Endothelial cell of umbilical vein (primary cell): ENCODE measurements around the gene MOCS1. TPM values are rescaled to one million over a fixed set of nuclear protein-coding genes. Genes with fewer than 3 reads are reported as not detected.

Experiments used
- BruUV-seq: library from RNA; stranded (reverse); fragments of 400-500 nt; replicated peaks from 2 replicates; lab custom pipeline; 2021; lab: Mats Ljungman, UMichigan
- CTCF ChIA-PET: fragments of 300-600, 350-600 bp; sonication (Branson Sonifier 250); formaldehyde crosslinking; loops from one replicate; lab custom pipeline; 2021; ENCODE audit warnings: antibody characterized with exemption, inconsistent platforms; lab: Charles Lee
- POLR2A ChIA-PET: fragments of 300-600, 350-600 bp; sonication (Branson Sonifier 250); formaldehyde crosslinking; loops from one replicate; lab custom pipeline; 2021; ENCODE audit warnings: antibody characterized with exemption, inconsistent platforms; lab: Charles Lee
- DNase-seq: peaks from one replicate; pipeline ENCODE4 v3.0.0-alpha.2; 2011; ENCODE audit warnings: low read depth, low spot score
- FAIRE-seq: peaks from 2 replicates; lab custom pipeline; 2011; peaks lifted over from hg19 to GRCh38; lab: Jason Lieb, UNC
- H2AFZ ChIP-seq: 2 replicates; pipeline ENCODE4 v1.6.0; 2012; ENCODE audit warnings: low read depth, low read length, control low read depth, inconsistent platforms
- H3K27ac ChIP-seq: 2 replicates; pipeline ENCODE4 v1.5.1; 2011; ENCODE audit warnings: low read depth, mild to moderate bottlenecking, control low read depth, low read length, moderate library complexity; ENCODE audit not compliant: insufficient read depth
- H3K27me3 ChIP-seq, 2 experiments: 2 replicates each; pipeline versions ENCODE4 v1.6.0 to v1.6.1; 2011; ENCODE audit warnings: low read length in 2 of 2, mixed read lengths in 1 of 2; ENCODE audit not compliant: control insufficient read depth in 2 of 2, insufficient read depth in 2 of 2
- H3K36me3 ChIP-seq, 2 experiments: 2 replicates in 1 of 2; 3 replicates in 1 of 2; pipeline ENCODE4 v1.5.1; 2011; ENCODE audit warnings: low read length in 2 of 2, mild to moderate bottlenecking in 1 of 2, moderate library complexity in 1 of 2; ENCODE audit not compliant: control insufficient read depth in 2 of 2, insufficient read depth in 2 of 2; ENCODE audit errors: extremely low read depth in 1 of 2
- H3K4me1 ChIP-seq: 3 replicates; pipeline ENCODE4 v1.5.1; 2011; ENCODE audit warnings: mild to moderate bottlenecking, low read length; ENCODE audit not compliant: control insufficient read depth, insufficient read depth; ENCODE audit errors: extremely low read depth
- H3K4me2 ChIP-seq: 2 replicates; pipeline ENCODE4 v1.6.1; 2011; ENCODE audit warnings: low read length, control low read depth, mixed read lengths; ENCODE audit not compliant: insufficient read depth
- H3K4me3 ChIP-seq, 3 experiments: fragments of 200-600 bp in 1 of 3; sonication (generic), shearing (Covaris generic) in 1 of 3; replicated peaks in 1 of 3; 2 replicates each; pipeline ENCODE4 v1.5.1; 2011 to 2016; ENCODE audit warnings: control low read depth in 3 of 3, low read length in 3 of 3, mild to moderate bottlenecking in 2 of 3, inconsistent platforms in 1 of 3, low read depth in 1 of 3, moderate library complexity in 1 of 3; ENCODE audit not compliant: insufficient read depth in 1 of 3
- H3K79me2 ChIP-seq: 2 replicates; pipeline ENCODE4 v1.6.0; 2012; ENCODE audit warnings: low read length, inconsistent platforms; ENCODE audit not compliant: control insufficient read depth, insufficient read depth
- H3K9ac ChIP-seq: replicated peaks from 2 replicates; pipeline ENCODE3; 2011; ENCODE audit warnings: low read length, control low read depth; ENCODE audit not compliant: insufficient read depth; ENCODE audit errors: extremely low read depth
- H3K9me1 ChIP-seq: replicated peaks from 3 replicates; pipeline ENCODE4 v1.6.0; 2011; ENCODE audit warnings: mild to moderate bottlenecking, low read length; ENCODE audit not compliant: control insufficient read depth, insufficient read depth; ENCODE audit errors: extremely low read depth
- H3K9me3 ChIP-seq: replicated peaks from 2 replicates; pipeline ENCODE4 v1.5.1; 2012; ENCODE audit warnings: low read length, inconsistent platforms; ENCODE audit not compliant: control insufficient read depth, insufficient read depth
- H4K20me1 ChIP-seq: replicated peaks from 2 replicates; pipeline ENCODE3; 2011; ENCODE audit warnings: mild to moderate bottlenecking, low read length; ENCODE audit not compliant: control insufficient read depth, insufficient read depth; ENCODE audit errors: extremely low read depth
- CTCF ChIP-seq, 2 donors: IDR thresholded peaks; 1 replicate in 1 of 2; 2 replicates in 1 of 2; pipeline ENCODE4 v1.5.1; 2011; ENCODE audit warnings: low read length in 2 of 2, mild to moderate bottlenecking in 2 of 2, moderate library complexity in 2 of 2, control low read depth in 1 of 2, inconsistent platforms in 1 of 2, low read depth in 1 of 2; ENCODE audit not compliant: insufficient read depth in 1 of 2; ENCODE audit errors: extremely low read depth in 1 of 2
- EZH2 ChIP-seq: IDR thresholded peaks from 2 replicates; pipeline ENCODE4 v1.6.1; 2012; ENCODE audit warnings: borderline replicate concordance, low read depth, mild to moderate bottlenecking, moderate library complexity, low read length, inconsistent platforms; ENCODE audit not compliant: severe bottlenecking
- FOS ChIP-seq: IDR thresholded peaks from 2 replicates; pipeline ENCODE4 v1.6.1; 2011; ENCODE audit warnings: mild to moderate bottlenecking, low read length, moderate library complexity, borderline replicate concordance; ENCODE audit not compliant: insufficient read depth
- GATA2 ChIP-seq: IDR thresholded peaks from 2 replicates; pipeline ENCODE4 v1.7.0; 2011; ENCODE audit warnings: low read depth, mild to moderate bottlenecking, moderate library complexity, mixed read lengths, low read length; ENCODE audit not compliant: insufficient read length, insufficient read depth
- JUN ChIP-seq: IDR thresholded peaks from 2 replicates; pipeline ENCODE4 v1.6.1; 2011; ENCODE audit warnings: borderline replicate concordance, low read depth; ENCODE audit not compliant: insufficient read length, insufficient read depth
- MYC ChIP-seq: IDR thresholded peaks from one replicate; pipeline ENCODE4 v1.6.1; 2011; ENCODE audit warnings: mild to moderate bottlenecking, low read depth, low read length
- POLR2A ChIP-seq: IDR thresholded peaks from 2 replicates; pipeline ENCODE4 v1.6.1; 2012; ENCODE audit warnings: low read depth, mild to moderate bottlenecking, control low read depth, low read length
- POLR2AphosphoS5 ChIP-seq: IDR thresholded peaks from 2 replicates; pipeline ENCODE4 v1.6.1; 2012; ENCODE audit warnings: low read depth, mild to moderate bottlenecking, control low read depth, low read length, moderate library complexity; ENCODE audit not compliant: insufficient read depth
- dilution Hi-C: fragments of 300-500 bp; cut with MboI; formaldehyde crosslinking; loops from one replicate; pipeline ENCODE4 v1.15.0; 2019; ENCODE audit warnings: low sequenced_read_pairs; ENCODE audit not compliant: extremely low pct_ligation_motif_present
- intact Hi-C: fragments of 100-400 bp; cut with micrococcal nuclease; formaldehyde crosslinking; loops from one replicate; pipeline ENCODE4 v1.10.0; 2022
- polyA plus RNA-seq, 4 experiments: library from polyadenylated mRNA; depleted of rRNA in 3 of 4; stranded (reverse) in 3 of 4; unstranded in 1 of 4; fragments of >200 nt; gene quantifications; 2 replicates each; pipeline versions ENCODE4 v1.2.1 to v1.2.3, GENCODE V29; 2011 to 2012; ENCODE audit warnings: missing spikeins in 1 of 4
- total RNA-seq: library from RNA; stranded (reverse); gene quantifications from 2 replicates; pipeline ENCODE4 v1.2.3, GENCODE V29; 2021
- TF ChIP-seq, protein P1 (sequence below): IDR thresholded peaks from 2 replicates; pipeline ENCODE4 v1.6.1; 2011; ENCODE audit not compliant: insufficient read depth, insufficient read length

The MOCS1 gene
- total and polyA plus RNA-seq, 2 donors (not counting 3 experiments of a cell fraction or from before 2014, with no cell fraction given): 8.3 to 12.8 TPM

GRCh38 chr6:39947611-39948068 is 13.4 kb upstream of the MOCS1 start:
- Histone ChIP-seq H3K4me3 (no peak overlapping the region), H3K4me2 (no peak overlapping the region), H3K27ac (no peak overlapping the region), H3K4me1 (no peaks in the 10 kb centered on the region), H3K79me2 (no peaks in the 10 kb centered on the region), H3K36me3 (no peaks in the 10 kb centered on the region), H2AFZ (no peak overlapping the region), H3K9me1 (no peaks in the 10 kb centered on the region), H3K9me3 (no peaks in the 10 kb centered on the region), H3K27me3 (no peaks in the 10 kb centered on the region), H4K20me1 (no peaks in the 10 kb centered on the region), H3K9ac (no peak overlapping the region)
- BruUV-seq: no TSS peak
- POLR2A ChIA-PET: no interaction called here
- FAIRE-seq (no peak), DNase-seq (no peak)
- intact Hi-C loops (no loop called here), dilution Hi-C loops (no loop called here)
- TF ChIP-seq GATA2 (no peak), FOS (no peak), JUN (no peak), POLR2A (no peak), POLR2AphosphoS5 (no peak), MYC (no peak), CTCF (IDR thresholded peaks at IDR 0.05; ENCODE audit: extremely low read depth in 1 of 2, insufficient read depth in 1 of 2, low read depth in 1 of 2, low read length in 2 of 2) (no peak), EZH2 (no peak)
- TF ChIP-seq, protein P1, sequence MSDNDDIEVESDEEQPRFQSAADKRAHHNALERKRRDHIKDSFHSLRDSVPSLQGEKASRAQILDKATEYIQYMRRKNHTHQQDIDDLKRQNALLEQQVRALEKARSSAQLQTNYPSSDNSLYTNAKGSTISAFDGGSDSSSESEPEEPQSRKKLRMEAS: no peak
- CTCF ChIA-PET: no interaction called here
